Activated T-helper 2 cell treated with anti-CD3 and anti-CD28 coated beads, Interferon-gamma antibody, Interleukin-2, Interleukin-4, amounts not matched to agents 10 μg/mL and 5 μg/mL and 100 μg/mL, durations not matched to agents 14 hours and 24 hours and 36 hours (primary cell): Measurements from ENCODE around the gene PAK4. TPM values are rescaled to one million over a fixed set of nuclear protein-coding genes. Genes with fewer than 3 reads are reported as not detected.

ENCODE experiments used
- DNase-seq: peaks from one replicate; pipeline ENCODE4 v3.0.0; 2021; ENCODE audit warnings: low spot score
- H3K27ac Mint-ChIP-seq: one replicate; pipeline ENCODE4 v1.8.0; 2021; ENCODE audit warnings: mixed read lengths
- H3K27me3 Mint-ChIP-seq: one replicate; pipeline ENCODE4 v1.8.0; 2021; ENCODE audit warnings: low read depth, mixed read lengths
- H3K36me3 Mint-ChIP-seq: one replicate; pipeline ENCODE4 v1.8.0; 2021; ENCODE audit warnings: low read depth, mixed read lengths
- H3K4me1 Mint-ChIP-seq: one replicate; pipeline ENCODE4 v1.8.0; 2021; ENCODE audit warnings: low read depth, mixed read lengths
- H3K4me3 Mint-ChIP-seq: one replicate; pipeline ENCODE4 v1.8.0; 2021; ENCODE audit warnings: low read depth, mild to moderate bottlenecking, moderate library complexity, mixed read lengths
- H3K9me3 Mint-ChIP-seq: one replicate; pipeline ENCODE4 v1.8.0; 2021; ENCODE audit warnings: mixed read lengths
- intact Hi-C: fragments of 100-400 bp; cut with micrococcal nuclease; formaldehyde crosslinking; loops from one replicate; pipeline ENCODE4 v1.15.1; 2023
- total RNA-seq: library from RNA; stranded (reverse); gene quantifications from 2 replicates; pipeline ENCODE4 v1.2.3, GENCODE V29; 2022

Gene PAK4
- total RNA-seq, 1 donor from 2014 or later, result 19.4 TPM

DNA sequence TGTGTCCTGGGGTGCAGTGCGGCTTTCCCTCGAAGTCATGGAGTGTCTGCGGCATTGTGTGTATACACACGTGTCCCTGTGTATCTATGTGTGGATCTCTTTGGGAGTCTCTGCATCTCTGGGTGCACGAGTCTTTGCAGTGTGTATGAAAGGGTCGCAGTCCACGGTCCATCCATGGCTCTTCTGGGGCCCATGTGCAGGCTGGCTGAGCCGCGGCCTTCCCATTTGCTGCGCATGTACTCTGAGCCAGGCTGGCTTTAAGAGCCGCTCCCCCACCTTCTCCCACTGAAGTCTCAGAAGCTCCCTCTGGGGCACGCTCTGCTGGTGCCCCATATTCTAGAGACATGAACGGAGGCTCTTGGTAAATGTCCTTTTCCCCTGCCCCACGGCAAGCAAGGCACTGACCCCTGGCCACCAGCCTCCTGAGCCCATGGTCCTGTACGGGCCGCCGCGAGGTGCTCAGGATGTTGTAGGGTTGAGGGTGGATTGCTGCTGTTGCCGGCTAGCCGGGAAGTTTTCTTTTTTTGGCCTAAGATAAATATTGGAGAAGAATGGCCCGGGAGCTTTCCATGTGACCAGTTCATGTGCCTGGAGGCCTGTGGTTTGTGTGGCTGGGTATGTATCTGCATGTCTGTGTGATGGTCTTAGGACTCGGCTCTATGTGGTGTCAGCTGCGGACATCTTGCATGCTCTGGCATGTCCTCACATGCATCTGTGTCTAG is 31.9 kb downstream of the PAK4 start:
- no peak overlapping the region for H3K4me3 Mint-ChIP-seq
- intact Hi-C loops, result no loop called here
- H3K9me3 Mint-ChIP-seq, result no peaks in the 10 kb centered on the region
- H3K27ac Mint-ChIP-seq, result peak overlapping the region; percentile 28
- H3K4me1 Mint-ChIP-seq, result peaks cover 13% of the 10 kb centered on the region
- no peaks in the 10 kb centered on the region for H3K36me3 Mint-ChIP-seq
- no peaks in the 10 kb centered on the region for H3K27me3 Mint-ChIP-seq
- DNase-seq, result no peak

DNA sequence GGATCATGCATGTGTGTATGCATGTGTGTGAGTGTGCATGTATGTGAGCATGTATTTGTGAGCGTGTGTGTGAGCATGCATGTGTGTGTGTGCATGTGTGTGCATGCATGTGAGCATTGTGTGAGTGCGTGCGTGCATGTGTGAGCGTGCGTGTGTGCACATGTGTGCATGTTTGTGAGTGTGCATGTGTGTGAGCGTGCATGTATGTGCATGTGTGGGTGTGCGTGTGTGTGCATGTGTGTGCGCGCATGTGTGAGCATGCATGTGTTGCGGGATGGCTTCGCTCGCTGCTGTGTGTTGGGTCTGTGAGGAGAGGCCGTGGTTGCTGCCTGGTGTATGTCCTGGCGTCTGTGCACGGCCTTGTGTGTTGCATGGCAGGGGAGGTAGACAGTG is 32.4 kb downstream of the PAK4 start:
- intact Hi-C loops, result no loop called here
- Mint-ChIP-seq H3K4me1 (peaks cover 17% of the 10 kb centered on the region), H3K9me3 (no peaks in the 10 kb centered on the region), H3K4me3 (no peak overlapping the region), H3K36me3 (no peaks in the 10 kb centered on the region), H3K27me3 (no peaks in the 10 kb centered on the region), H3K27ac (no peak overlapping the region)
- DNase-seq, result no peak

GRCh38 chr19:39158646-39159260 is 33.2 kb downstream of the PAK4 start:
- H3K27ac Mint-ChIP-seq, result no peak overlapping the region
- no peak overlapping the region for H3K4me3 Mint-ChIP-seq
- H3K27me3 Mint-ChIP-seq, result no peaks in the 10 kb centered on the region
- no peaks in the 10 kb centered on the region for H3K36me3 Mint-ChIP-seq
- intact Hi-C loops, result no loop called here
- no peaks in the 10 kb centered on the region for H3K9me3 Mint-ChIP-seq
- no peak for DNase-seq
- peaks cover 17% of the 10 kb centered on the region for H3K4me1 Mint-ChIP-seq

DNA sequence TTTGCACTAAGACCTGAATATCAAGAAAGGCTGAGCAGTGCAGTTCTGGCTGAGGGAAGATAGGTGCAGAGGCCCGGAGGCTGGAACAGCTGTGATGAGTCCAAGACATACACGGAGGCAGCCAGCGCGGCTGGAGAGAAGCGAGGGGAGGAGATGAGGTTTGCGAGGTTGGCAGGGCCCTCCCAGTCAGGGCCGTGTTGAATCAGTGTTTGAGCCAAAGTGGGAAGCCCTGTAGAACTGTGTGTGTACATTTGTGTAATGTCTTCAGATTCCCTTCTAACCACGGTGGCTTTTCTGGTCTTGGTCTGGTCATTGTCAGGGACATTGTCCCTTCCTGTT is 34.9 kb downstream of the PAK4 start:
- no peaks in the 10 kb centered on the region for H3K36me3 Mint-ChIP-seq
- no peak overlapping the region for H3K4me3 Mint-ChIP-seq
- intact Hi-C loops, result no loop called here
- H3K9me3 Mint-ChIP-seq, result no peaks in the 10 kb centered on the region
- DNase-seq, result no peak
- peaks cover 11% of the 10 kb centered on the region for H3K4me1 Mint-ChIP-seq
- H3K27ac Mint-ChIP-seq, result no peak overlapping the region
- no peaks in the 10 kb centered on the region for H3K27me3 Mint-ChIP-seq

DNA sequence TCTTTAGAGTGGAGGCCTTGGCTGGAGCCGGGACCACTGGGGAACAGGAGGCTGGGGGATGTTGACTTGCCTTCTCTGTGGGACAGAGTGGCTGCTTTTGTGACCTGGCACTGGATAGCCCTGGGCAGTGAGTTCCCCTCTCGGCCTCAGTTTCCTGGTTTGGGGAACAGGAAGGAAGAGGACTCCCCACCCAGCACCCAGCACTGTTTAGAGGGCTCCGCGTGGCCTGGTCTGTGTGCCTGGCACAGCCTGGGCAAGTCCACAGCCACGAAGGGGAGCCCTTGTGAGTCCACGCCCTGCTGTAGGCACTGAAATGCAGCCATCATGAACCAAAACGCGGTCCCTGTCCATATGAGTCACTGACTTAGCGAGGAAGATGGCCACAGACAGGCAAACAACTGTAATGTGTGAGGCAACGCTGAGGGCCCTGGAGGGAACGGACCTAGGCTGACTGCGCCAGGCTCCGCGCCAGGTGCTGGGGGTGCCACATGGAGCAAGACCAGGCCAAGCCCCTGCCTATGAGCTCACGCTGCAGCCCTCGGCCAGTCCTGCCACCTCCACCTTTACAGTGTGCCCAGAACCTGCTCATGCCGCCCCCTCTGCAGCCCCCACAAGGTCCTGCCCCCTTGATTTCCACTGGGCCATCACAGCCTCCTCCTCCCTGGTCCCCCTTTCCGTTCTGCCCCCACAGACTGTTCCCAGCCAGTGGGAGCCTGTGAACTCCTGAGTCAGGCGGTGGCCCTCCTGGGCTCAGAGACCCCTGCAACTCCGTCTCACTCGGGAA is 35.5 kb downstream of the PAK4 start:
- H3K4me1 Mint-ChIP-seq, result peaks cover 11% of the 10 kb centered on the region
- no peak overlapping the region for H3K27ac Mint-ChIP-seq
- intact Hi-C loops, result no loop called here

GRCh38 chr19:39162441-39163043 is 37.0 kb downstream of the PAK4 start:
- Mint-ChIP-seq H3K27me3 (no peaks in the 10 kb centered on the region), H3K9me3 (no peaks in the 10 kb centered on the region), H3K36me3 (no peaks in the 10 kb centered on the region), H3K4me1 (peaks cover 6% of the 10 kb centered on the region), H3K27ac (no peak overlapping the region), H3K4me3 (no peak overlapping the region)
- no peak for DNase-seq
- intact Hi-C loops, result no loop called here

More for the DNA sequence above, 35.5 kb downstream of the PAK4 start:
- no peak for DNase-seq
- no peaks in the 10 kb centered on the region for H3K9me3 Mint-ChIP-seq
- H3K27me3 Mint-ChIP-seq, result no peaks in the 10 kb centered on the region
- no peaks in the 10 kb centered on the region for H3K36me3 Mint-ChIP-seq
- no peak overlapping the region for H3K4me3 Mint-ChIP-seq

DNA sequence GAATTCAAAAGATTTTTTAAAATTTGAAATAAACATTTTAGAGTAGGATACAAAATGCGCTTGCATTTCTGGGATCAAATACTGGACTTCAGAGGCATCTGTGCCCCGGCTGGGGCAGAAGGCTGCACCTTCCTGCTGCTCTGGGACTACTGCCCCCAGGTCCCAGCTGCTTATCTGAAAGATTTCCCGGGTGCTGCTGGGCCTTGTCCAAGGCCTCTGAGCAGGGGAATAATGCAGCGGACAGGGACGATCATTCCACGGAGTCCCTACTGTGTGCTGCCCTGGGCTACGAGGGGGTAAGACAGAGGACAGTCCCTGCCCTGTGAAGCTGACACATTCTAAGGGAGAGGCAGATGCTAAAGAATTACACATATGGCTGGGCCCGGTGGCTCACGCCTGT is 38.0 kb downstream of the PAK4 start:
- no peaks in the 10 kb centered on the region for H3K27me3 Mint-ChIP-seq
- H3K4me3 Mint-ChIP-seq, result no peak overlapping the region
- intact Hi-C loops, result no loop called here
- H3K4me1 Mint-ChIP-seq, result peaks cover 4% of the 10 kb centered on the region
- no peak for DNase-seq
- H3K9me3 Mint-ChIP-seq, result no peaks in the 10 kb centered on the region
- H3K27ac Mint-ChIP-seq, result no peak overlapping the region
- H3K36me3 Mint-ChIP-seq, result no peaks in the 10 kb centered on the region

DNA sequence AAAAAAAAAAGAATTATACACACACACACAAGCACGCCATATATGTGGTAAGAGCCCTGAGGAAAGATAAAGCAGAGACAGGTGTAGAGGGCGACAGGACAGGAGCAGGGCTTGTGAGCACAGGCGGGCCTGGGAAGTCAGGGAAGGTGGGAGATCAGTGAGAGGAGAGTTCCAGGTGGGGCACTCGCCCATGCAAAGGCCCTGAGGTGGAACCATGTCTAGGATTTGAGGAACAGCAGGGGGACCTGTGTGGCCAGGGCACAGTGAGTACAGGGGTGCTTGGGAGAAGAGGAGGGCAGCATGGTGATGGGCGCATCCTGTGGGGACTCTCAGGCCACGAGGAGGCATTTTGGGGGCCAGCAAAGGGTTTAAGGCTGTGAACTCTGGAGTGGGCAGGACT is 38.7 kb downstream of the PAK4 start:
- Mint-ChIP-seq H3K4me3 (no peak overlapping the region), H3K9me3 (no peaks in the 10 kb centered on the region), H3K36me3 (peaks cover 5% of the 10 kb centered on the region), H3K27ac (no peak overlapping the region), H3K4me1 (peaks cover 4% of the 10 kb centered on the region), H3K27me3 (no peaks in the 10 kb centered on the region)
- no peak for DNase-seq
- intact Hi-C loops, result no loop called here

DNA sequence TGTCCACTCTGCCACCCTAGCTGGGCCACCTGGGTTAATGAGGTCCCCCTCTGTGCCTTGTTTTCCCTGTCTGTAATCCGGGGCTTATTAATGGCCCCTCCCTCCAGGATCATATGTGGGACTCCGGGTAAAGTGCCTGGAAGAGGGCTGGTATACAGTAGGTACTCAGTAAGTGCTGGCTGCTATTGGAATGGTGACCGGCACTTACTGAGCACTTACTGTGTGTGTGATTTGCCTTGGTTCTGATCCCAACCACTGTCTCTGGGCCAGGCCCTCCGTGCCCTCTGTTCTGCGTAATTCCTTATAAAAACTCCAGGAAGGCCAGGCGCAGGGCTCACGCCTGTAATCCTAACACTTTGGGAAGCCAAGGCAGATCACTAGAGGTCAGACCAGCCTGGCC is 40.3 kb downstream of the PAK4 start:
- H3K4me3 Mint-ChIP-seq, result no peak overlapping the region
- H3K27ac Mint-ChIP-seq, result no peak overlapping the region
- peaks cover 4% of the 10 kb centered on the region for H3K4me1 Mint-ChIP-seq
- no peak for DNase-seq
- H3K36me3 Mint-ChIP-seq, result peaks cover 5% of the 10 kb centered on the region
- H3K27me3 Mint-ChIP-seq, result no peaks in the 10 kb centered on the region
- H3K9me3 Mint-ChIP-seq, result no peaks in the 10 kb centered on the region
- intact Hi-C loops, result no loop called here

DNA sequence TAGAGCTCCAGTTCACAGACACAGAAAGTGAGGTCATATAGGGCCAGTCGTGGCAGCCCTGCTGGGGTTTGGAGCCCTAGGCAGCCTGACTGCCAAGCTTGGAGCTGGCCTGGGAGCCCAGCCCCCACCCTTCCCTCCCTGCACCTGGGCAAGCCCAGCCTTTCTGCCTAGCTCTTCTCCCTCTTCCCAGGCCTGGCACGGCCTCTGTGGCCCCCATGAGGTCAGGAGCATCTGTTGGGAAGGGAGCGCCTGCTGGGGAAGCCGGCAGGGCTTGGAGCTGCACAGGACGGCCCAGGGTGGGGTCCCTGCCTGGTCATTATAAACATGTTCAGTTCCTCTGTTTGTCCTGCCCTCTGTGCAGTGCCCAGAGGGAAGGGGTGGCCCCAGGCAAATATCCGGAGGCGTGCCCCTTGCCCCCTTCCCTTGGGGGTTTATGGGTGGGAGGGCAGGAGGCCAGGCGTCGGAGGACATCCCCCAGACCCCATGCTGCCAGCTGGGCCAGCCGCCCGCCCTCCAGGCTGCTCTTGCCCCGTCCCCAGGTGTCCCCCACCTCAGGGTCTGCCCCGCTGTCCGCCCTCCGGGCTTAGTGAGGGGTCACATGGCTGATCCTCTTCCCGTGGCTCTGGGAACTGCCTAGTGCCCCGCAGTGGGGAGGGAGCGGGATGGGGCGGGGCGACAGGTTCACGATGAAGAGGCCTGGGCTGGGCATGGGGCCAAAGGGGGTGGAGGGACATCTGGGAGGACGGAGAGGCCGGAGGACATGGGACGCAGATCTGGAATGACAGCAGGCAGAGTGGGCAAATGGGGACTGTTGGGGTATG is 41.2 kb downstream of the PAK4 start:
- intact Hi-C loops, result no loop called here
- Mint-ChIP-seq H3K9me3 (no peaks in the 10 kb centered on the region), H3K27ac (no peak overlapping the region), H3K36me3 (peaks cover 5% of the 10 kb centered on the region), H3K27me3 (no peaks in the 10 kb centered on the region), H3K4me3 (no peak overlapping the region), H3K4me1 (peaks cover 4% of the 10 kb centered on the region)
- no peak for DNase-seq

GRCh38 chr19:39167461-39168257 is 42.1 kb downstream of the PAK4 start:
- Mint-ChIP-seq H3K9me3 (no peaks in the 10 kb centered on the region), H3K4me3 (no peak overlapping the region), H3K4me1 (peaks cover 2% of the 10 kb centered on the region), H3K27ac (no peak overlapping the region), H3K27me3 (no peaks in the 10 kb centered on the region), H3K36me3 (peaks cover 5% of the 10 kb centered on the region)
- DNase-seq, result no peak
- intact Hi-C loops, result no loop called here
